ENCODE results near the gene DIP2C.

The DIP2C gene

GRCh38 chr10:561721-562120, 127.7 kb downstream of the DIP2C start:
- Mint-ChIP-seq H3K27me3 (peaks cover 2% of the 10 kb centered on the region), H3K36me3 (peaks cover 3% of the 10 kb centered on the region), H3K27ac (no peak overlapping the region), H3K4me1 (ENCODE audit: low read depth) (peaks cover 1% of the 10 kb centered on the region), H3K9me3 (ENCODE audit: low read depth) (peaks cover 16% of the 10 kb centered on the region), H3K4me3 (no peak overlapping the region)

DNA sequence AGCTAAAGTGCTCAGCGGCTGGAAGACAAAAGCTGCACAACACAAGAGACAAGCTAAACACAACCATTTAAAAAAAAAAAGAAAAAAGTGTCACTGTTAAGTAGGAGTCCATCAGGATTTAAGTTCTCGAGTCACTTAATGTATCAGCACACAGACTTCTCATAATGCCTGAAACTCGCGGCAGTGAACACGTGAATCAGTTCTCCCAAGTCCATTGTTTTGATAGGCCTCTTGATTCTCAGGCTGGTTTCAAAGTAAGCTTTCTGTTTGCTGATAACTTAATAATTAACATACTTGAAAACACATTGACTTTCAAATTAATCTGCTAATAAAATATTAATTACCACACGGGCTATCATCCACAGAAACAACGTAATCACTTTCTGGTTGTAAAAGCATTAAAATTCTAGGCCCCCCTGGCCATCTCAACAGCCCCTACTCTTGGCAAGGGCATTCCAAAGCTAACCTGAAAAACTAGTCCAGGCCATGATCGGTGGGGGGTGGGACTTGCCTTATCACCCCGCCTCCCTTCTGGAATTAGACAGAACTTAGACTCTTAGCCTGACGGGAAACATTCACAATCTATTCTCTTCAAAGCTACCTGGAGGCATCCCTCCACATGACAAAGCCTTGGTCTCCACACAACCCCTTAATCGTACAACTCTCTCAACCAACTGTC, 129.0 kb downstream of the DIP2C start:
- Mint-ChIP-seq H3K27ac (no peak overlapping the region), H3K27me3 (peaks cover 7% of the 10 kb centered on the region)

DNA sequence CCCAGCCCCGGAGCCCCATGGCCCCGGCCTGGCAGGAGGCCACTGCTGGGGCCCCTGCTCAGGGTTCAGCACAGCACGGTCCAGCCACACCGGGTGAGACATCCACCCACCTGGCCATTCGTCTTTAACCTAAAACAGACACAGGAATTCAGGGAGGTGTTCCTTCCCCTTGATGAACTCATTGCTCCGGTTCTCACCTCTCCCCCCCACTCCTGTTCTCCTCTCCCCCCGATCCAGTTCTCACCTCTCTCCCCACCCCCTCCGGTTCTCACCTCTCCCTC, 129.8 kb downstream of the DIP2C start:
- Mint-ChIP-seq H3K27me3 (peaks cover 8% of the 10 kb centered on the region), H3K4me3 (no peak overlapping the region), H3K4me1 (ENCODE audit: low read depth) (peaks cover 1% of the 10 kb centered on the region), H3K36me3 (peaks cover 2% of the 10 kb centered on the region), H3K9me3 (ENCODE audit: low read depth) (peaks cover 14% of the 10 kb centered on the region), H3K27ac (no peak overlapping the region)

More for the DNA sequence above, 129.0 kb downstream of the DIP2C start:
- H3K4me1 Mint-ChIP-seq (ENCODE audit: low read depth), result peaks cover 1% of the 10 kb centered on the region
- H3K9me3 Mint-ChIP-seq (ENCODE audit: low read depth), result peaks cover 16% of the 10 kb centered on the region
- peaks cover 3% of the 10 kb centered on the region for H3K36me3 Mint-ChIP-seq
- H3K4me3 Mint-ChIP-seq, result no peak overlapping the region

- Mint-ChIP-seq H3K4me1 (ENCODE audit: low read depth) (peaks cover 1% of the 10 kb centered on the region), H3K4me3 (no peak overlapping the region), H3K27me3 (peaks cover 7% of the 10 kb centered on the region), H3K9me3 (ENCODE audit: low read depth) (peaks cover 8% of the 10 kb centered on the region), H3K36me3 (no peaks in the 10 kb centered on the region), H3K27ac (no peak overlapping the region)
Observed at GRCh38 chr10:558891-559766, 130.3 kb downstream of the DIP2C start.

- no peaks in the 10 kb centered on the region for H3K36me3 Mint-ChIP-seq
- H3K9me3 Mint-ChIP-seq (ENCODE audit: low read depth), result peaks cover under 1% of the 10 kb centered on the region
- no peak overlapping the region for H3K4me3 Mint-ChIP-seq
- peaks cover 1% of the 10 kb centered on the region for H3K4me1 Mint-ChIP-seq (ENCODE audit: low read depth)
- H3K27me3 Mint-ChIP-seq, result peaks cover 7% of the 10 kb centered on the region
- no peak overlapping the region for H3K27ac Mint-ChIP-seq
Observed at GRCh38 chr10:558364-558763, 131.1 kb downstream of the DIP2C start.

- H3K27ac Mint-ChIP-seq, result no peak overlapping the region
- H3K9me3 Mint-ChIP-seq (ENCODE audit: low read depth), result no peaks in the 10 kb centered on the region
- peaks cover 1% of the 10 kb centered on the region for H3K4me1 Mint-ChIP-seq (ENCODE audit: low read depth)
- no peak overlapping the region for H3K4me3 Mint-ChIP-seq
- peaks cover 7% of the 10 kb centered on the region for H3K27me3 Mint-ChIP-seq
- no peaks in the 10 kb centered on the region for H3K36me3 Mint-ChIP-seq
Observed at GRCh38 chr10:557792-558328, 131.6 kb downstream of the DIP2C start.

- Mint-ChIP-seq H3K9me3 (ENCODE audit: low read depth) (no peaks in the 10 kb centered on the region), H3K4me3 (no peak overlapping the region), H3K36me3 (no peaks in the 10 kb centered on the region), H3K27ac (no peak overlapping the region), H3K27me3 (peaks cover 7% of the 10 kb centered on the region), H3K4me1 (ENCODE audit: low read depth) (peaks cover 1% of the 10 kb centered on the region)
Observed at GRCh38 chr10:556971-557637, 132.4 kb downstream of the DIP2C start.

DNA sequence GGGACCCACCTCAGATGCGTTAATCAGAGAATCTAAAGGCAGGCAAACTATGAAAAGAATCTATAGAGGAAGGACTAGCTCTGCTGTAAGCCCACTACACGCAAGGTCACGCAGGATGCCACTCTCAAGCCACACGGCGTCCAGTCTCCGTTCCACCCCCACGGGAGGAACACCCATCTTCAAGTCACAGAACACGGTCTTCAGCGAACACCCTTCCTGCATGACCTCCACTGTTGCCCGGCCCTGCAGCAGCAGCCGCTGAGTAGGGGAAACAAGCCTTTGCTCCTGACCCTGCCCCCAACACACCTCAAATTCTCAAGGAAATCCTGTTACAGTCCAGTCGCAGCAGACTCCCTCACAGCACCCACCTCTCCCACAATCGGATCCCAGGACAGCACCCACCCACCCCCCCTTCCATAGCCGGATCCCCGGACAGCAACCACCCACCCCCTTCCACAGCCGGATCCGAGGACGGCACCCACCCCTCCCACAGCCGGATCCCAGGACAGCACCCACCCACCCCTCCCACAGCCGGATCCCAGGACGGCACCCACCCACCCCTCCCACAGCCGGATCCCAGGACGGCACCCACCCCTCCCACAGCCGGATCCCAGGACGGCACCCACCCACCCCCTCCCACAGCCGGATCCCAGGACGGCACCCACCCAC, 133.7 kb downstream of the DIP2C start:
- no peaks in the 10 kb centered on the region for H3K36me3 Mint-ChIP-seq
- H3K4me3 Mint-ChIP-seq, result no peak overlapping the region
- H3K27me3 Mint-ChIP-seq, result peaks cover 8% of the 10 kb centered on the region
- no peaks in the 10 kb centered on the region for H3K9me3 Mint-ChIP-seq (ENCODE audit: low read depth)
- peaks cover 1% of the 10 kb centered on the region for H3K4me1 Mint-ChIP-seq (ENCODE audit: low read depth)
- no peak overlapping the region for H3K27ac Mint-ChIP-seq

DNA sequence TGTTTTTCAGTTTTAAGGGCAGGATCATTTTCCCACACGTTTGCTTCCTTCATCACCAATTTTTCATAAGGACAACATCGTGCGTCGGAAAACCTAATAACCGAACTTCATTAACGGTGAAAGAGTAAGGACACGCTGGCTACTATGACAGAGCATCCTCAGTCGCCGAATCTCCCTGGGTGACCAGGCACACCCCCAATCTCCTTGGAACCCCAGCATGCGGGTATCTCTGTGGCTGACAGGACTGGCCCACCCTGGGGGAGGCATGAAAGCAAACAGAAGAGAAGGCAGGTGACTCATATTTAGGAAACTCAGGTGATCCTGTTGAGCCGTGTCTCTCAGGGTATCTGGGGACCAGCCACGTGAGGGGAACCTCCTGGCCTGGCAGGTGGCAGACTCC, 134.2 kb downstream of the DIP2C start:
- H3K4me1 Mint-ChIP-seq (ENCODE audit: low read depth), result peaks cover 1% of the 10 kb centered on the region
- peaks cover 10% of the 10 kb centered on the region for H3K27me3 Mint-ChIP-seq
- no peak overlapping the region for H3K27ac Mint-ChIP-seq
- H3K36me3 Mint-ChIP-seq, result no peaks in the 10 kb centered on the region
- no peaks in the 10 kb centered on the region for H3K9me3 Mint-ChIP-seq (ENCODE audit: low read depth)
- H3K4me3 Mint-ChIP-seq, result no peak overlapping the region

DNA sequence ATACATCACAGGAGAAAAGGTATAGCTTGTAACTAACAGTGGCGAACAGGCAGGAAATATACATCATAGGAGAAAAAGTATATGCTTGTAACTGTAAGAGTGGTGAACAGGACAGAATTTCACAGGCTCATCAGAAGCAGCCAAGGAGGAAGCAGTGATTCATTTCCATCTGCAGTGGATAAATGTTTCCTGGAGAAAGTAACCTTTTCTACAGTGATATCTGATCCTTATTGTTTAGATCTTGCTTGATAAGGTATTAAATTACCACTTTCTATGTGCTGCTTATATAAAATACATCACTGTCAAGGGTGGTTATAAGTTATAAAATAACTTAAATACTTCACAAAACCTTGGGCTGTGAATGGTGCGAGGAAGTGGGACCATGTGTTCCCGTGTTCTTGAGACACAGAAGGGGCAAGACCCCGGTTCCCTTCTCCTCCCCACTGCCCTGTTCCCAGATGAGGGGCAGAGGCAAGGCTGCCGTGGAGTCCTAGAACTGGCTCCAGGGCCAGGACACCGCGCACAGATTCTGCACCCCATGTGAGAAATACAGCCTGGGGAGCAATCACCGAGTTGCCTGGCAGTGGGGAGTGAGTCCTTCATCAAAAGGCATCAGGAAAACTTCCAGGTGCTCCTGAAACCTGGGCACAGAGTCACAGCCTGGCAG, 135.2 kb downstream of the DIP2C start:
- Mint-ChIP-seq H3K4me1 (ENCODE audit: low read depth) (peaks cover 1% of the 10 kb centered on the region), H3K27ac (no peak overlapping the region), H3K27me3 (peaks cover 10% of the 10 kb centered on the region), H3K9me3 (ENCODE audit: low read depth) (no peaks in the 10 kb centered on the region), H3K36me3 (no peaks in the 10 kb centered on the region), H3K4me3 (no peak overlapping the region)

- H3K9me3 Mint-ChIP-seq (ENCODE audit: low read depth), result no peaks in the 10 kb centered on the region
- H3K27ac Mint-ChIP-seq, result no peak overlapping the region
- peaks cover 1% of the 10 kb centered on the region for H3K4me1 Mint-ChIP-seq (ENCODE audit: low read depth)
Observed at GRCh38 chr10:553233-553632, 136.2 kb downstream of the DIP2C start.

DNA sequence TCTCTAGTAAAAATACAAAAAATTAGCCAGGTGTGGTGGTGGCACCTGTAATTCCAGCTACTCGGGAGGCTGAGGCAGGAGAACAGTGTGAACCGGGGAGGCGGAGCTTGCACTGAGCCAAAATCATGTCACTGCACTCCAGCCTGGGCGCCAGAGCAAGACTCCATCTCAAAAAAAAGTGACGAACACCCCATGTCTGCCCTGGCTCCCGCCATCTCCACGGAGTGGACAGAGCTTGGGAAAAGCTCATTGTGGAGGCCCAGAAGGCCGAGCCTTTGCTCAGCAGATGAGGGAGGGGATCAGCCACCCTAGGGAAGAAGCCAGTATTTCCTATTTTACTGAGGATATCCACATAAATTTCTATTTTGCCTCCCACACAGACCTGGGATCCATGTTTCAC, 136.8 kb downstream of the DIP2C start:
- Mint-ChIP-seq H3K9me3 (ENCODE audit: low read depth) (no peaks in the 10 kb centered on the region), H3K36me3 (no peaks in the 10 kb centered on the region), H3K4me3 (no peak overlapping the region), H3K27me3 (peaks cover 13% of the 10 kb centered on the region), H3K27ac (no peak overlapping the region), H3K4me1 (ENCODE audit: low read depth) (peaks cover 1% of the 10 kb centered on the region)

More at GRCh38 chr10:553233-553632, 136.2 kb downstream of the DIP2C start:
- H3K4me3 Mint-ChIP-seq, result no peak overlapping the region
- H3K27me3 Mint-ChIP-seq, result peaks cover 13% of the 10 kb centered on the region
- no peaks in the 10 kb centered on the region for H3K36me3 Mint-ChIP-seq

DNA sequence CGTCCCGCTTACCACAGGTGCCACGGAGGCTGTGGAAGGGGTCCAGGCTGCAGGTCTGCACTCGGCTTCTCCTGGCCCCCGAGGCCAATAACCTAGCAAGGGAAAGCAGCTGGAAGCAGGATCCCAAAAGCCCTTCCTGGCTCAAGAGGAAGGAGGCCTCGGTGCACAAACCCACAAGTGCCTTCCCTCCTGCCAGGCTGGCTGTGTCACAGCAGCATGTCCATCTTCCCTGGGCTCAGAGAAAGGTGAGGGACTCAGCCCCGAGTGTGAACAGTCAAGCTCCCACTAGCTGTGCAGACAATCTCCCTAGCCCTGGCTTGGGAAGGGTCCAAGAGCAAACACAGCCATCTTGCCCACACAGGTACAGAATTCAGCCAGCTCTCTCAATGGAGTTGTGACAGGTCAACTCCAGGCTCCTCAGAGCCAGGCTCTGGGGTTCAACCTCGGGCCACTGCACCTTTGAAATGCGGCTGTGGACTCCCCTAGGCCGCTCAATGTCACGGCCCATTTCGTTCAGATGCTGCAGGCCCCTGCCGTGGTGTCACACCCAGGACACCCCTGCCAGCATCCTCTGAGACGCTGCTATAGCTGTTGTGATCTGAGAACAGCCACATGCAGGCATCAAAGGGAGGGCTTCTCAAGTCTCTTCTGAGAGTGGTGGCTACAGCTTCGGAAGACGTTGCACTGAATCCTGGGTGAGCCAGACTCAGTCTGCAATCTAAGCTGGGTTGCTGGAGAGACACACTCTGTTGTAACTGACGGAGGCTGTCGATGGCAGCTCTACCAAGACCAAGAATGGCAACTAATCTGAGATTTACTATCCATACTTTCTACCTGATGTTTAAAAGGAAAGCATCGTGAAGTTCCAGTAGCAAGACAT, 137.9 kb downstream of the DIP2C start:
- Mint-ChIP-seq H3K27ac (no peak overlapping the region), H3K36me3 (no peaks in the 10 kb centered on the region), H3K4me3 (no peak overlapping the region), H3K9me3 (ENCODE audit: low read depth) (no peaks in the 10 kb centered on the region), H3K27me3 (peaks cover 15% of the 10 kb centered on the region), H3K4me1 (ENCODE audit: low read depth) (no peaks in the 10 kb centered on the region)
